DMS114 treated with DMSO at 0.1 percent for 48 hours (cell line): ENCODE results near the gene COQ7.

Source experiments
- DNase-seq: peaks from one replicate; lab custom pipeline; 2025; ENCODE audit not compliant: unreplicated experiment; lab: John Stamatoyannopoulos, UW

COQ7 gene

GRCh38 chr16:19067349-19068236 lies at the start of gene COQ7:
Gene COQ7, plus strand, starts transcription at chr16:19067614. Its CDS starts 51 bp downstream, at chr16:19067665.
- peak; percentile 98 for DNase-seq

DNA sequence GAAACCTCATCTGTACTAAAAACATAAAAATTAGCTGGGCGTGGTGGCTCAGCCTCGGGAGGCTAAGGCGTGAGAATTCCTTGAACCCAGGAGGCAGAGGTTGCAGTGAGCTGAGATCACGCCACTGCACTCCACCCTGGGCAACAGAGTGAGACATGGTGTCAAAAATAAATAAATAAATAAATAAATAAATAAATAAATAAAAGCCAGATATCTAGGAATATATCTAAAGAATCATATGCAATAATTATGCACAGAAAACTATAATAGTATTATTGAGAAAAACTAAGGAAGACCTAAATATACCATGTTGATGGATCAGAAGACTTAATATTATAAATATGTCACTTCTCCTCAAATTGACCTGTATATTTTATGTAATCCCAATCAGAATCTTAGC lies 46.7 kb upstream of the COQ7 start:
- DNase-seq: no peak

GRCh38 chr16:19021747-19022146 lies 45.7 kb upstream of the COQ7 start:
- DNase-seq: no peak

GRCh38 chr16:19027416-19027815 lies 40.0 kb upstream of the COQ7 start:
- DNase-seq: no peak

DNA sequence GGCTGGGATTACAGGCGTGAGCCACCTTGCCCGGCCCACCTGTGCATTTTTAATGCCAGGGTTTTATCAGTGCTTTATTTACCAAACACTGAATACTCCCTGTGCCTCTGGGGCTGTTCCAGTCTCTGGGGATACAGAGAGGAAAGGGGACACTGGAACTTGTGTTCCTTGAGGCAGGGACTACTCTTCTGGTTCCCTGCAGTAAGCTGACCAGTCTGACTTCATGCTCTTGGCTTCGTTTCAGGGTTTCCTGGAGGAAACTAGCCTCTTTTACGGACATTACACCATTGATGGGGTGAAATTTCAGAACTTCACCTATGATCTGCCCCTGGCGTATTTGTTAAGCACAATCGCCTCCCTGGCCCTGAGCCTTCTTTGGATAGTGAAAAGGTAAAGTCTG lies 37.4 kb upstream of the COQ7 start:
- no peak for DNase-seq

- DNase-seq: no peak
Observed at GRCh38 chr16:19031738-19032137, 35.7 kb upstream of the COQ7 start.

GRCh38 chr16:19033761-19034160 lies 33.7 kb upstream of the COQ7 start:
- DNase-seq: no peak

GRCh38 chr16:19040400-19040799 lies 27.0 kb upstream of the COQ7 start:
- DNase-seq: no peak

- DNase-seq: no peak
Observed at GRCh38 chr16:19044769-19045168, 22.6 kb upstream of the COQ7 start.

DNA sequence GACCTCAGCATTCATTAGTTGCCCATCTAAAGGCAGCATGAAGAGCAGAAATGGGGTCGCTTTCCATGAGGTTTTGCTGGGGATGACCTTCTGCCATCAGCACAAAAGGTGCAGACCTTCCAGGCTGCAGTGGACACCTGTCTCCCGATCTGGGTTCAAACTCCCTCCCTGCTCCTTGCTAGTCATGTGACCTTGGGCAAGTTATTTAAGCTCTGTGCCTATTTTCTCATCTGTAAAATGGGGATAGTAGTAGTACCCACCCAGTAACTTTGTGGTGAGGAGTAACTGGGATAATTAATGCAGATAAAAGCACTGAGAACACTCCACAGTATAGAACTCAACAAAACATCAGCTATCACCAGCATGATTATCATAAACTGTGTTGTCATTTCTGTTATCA lies 21.4 kb upstream of the COQ7 start:
- DNase-seq: no peak

- no peak for DNase-seq
Observed at GRCh38 chr16:19062706-19063105, 4.7 kb upstream of the COQ7 start.

- DNase-seq: no peak
Observed at GRCh38 chr16:19066988-19067348, 446 bp upstream of the COQ7 start.

DNA sequence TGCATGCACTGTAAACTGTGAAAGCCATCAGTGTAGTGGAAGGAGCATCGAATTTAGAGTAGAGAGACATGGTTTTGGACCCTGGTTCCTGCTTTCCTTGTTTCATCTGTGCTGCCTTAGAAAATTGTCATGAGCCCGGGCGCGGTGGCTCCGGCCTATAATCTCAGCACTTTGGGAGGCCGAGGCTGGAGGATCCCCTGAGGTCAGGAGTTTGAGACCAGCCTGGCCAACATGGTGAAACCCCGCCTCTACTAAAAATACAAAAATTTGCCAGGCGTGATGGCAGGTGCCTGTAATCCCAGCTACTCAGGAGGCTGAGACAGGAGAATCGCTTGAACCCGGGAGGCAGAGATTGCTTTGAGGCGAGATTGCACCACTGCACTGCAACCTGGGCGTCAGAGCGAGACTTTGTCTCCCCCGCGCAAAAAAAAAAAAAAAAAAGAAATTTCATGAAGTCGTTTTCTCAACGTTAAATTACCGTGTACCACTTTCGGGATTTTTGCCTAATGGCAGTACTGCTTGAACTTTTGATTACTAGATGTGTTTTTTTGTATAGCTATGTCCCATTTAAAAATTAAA lies 912 bp downstream of the COQ7 start:
- DNase-seq: no peak

DNA sequence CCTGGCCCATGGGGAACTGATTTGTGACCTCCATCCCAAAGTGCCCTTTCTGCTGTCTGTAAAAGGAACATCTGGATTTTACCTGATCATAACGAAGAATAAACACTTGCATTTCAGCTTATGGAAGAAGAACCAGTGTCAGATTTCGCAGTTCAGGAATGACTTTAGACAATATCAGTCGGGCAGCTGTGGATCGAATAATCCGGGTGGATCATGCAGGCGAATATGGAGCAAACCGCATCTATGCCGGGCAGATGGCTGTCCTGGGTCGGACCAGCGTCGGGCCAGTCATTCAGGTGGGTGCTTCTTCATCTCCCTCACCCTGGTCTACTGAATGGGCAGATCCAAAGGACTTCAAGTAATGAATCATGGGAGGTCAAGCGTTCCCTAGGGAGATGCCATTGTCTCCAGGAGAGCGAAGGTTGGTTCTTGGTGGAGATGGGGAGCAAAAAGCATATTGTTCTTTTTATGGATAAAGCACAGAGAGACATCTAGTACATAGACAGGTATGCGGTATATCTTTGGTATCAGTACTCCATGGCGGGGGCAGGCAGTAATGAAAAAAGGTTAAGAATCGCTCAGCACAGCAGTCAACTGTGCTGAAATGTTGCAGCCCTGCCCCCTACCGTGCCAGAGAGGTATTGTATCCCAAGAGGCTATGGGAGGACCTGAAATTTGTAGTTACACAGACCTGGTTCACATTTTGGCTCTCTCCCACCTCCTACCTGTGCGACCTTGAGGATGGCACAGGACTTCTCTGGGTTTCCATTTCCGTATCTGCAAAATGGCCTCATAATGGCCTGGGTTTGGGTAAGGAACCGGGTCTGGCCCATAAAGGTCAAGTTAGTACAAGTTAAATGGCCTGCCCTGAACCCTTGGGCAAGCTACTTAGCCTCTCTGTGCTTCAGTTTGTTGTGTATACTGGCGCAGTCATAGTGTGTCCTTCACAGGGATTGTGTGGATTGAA lies 4.7 kb downstream of the COQ7 start:
- no peak for DNase-seq

DNA sequence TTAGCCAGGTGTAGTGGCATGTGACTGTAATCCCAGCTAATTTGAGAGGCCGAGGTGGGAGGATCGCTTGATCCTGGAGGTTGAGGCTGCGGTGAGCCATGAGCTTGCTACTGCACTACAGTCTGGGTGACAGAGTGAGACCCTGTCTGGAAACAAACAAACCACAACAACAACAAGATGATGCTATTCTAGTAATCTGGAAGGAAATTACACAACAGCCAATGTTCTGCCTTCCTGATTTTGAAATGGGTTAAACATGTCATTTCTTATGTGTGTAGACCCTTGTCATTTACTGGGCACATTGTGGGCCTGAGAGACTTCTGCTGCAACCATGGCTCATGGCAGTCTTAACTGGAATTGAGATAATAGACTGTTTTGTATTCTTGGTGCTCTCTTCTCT lies 5.9 kb downstream of the COQ7 start:
- no peak for DNase-seq

DNA sequence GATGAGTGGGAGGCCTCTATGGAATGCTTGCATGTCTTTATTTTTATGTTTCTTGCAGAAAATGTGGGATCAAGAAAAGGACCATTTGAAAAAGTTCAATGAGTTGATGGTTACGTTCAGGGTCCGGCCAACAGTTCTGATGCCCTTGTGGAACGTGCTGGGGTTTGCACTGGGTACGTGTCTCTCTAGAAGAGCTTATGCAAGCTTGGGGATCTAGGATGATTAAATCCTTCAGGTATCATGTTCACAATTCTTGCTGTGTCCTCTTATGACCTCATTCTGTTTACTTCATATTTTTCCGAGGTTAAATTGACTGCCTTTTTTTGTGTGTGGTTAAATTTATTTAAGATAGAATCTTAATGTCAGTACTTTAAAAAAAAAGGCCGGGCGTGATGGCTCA lies 6.4 kb downstream of the COQ7 start:
- no peak for DNase-seq

GRCh38 chr16:19075511-19075910 lies 8.1 kb downstream of the COQ7 start:
- DNase-seq: no peak

DNA sequence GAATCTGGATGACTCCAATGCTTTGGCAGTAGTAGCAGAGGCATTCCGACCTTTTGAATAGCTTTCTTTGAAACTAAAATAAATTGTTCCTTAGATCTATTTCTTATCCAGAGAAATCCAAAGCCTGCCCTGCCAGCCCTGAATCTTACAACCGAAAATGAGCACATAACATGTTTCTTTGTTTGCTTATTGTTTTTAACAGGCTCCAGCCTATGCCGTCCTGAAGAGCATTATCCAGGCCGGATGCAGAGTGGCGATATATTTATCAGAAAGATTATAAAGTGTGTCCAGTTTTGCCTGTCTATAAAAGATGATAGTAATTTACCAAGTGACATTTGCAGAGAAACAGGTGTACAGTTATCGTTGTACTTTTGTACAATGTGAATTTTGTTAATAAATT lies 10.5 kb downstream of the COQ7 start:
- no peak for DNase-seq

DNA sequence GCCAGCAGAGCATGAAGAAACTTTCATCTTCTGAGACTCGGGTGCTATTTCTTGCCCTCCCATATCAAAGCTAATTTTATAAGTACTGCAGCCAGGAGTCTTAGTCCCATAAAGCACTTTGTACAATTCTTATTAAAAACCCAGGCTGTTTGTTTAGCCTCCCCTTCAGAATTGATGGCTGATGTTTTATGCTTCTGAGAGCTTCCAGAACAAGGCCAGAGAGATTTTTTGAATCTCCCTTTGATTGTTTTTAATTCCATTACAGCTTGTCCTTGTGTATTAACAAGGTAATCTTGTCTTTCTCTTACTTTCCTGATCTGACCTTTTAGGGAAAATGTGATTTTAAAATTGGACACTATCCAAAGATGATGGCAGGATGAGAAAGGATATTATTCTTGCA lies 16.3 kb downstream of the COQ7 start:
- no peak for DNase-seq

- DNase-seq: no peak
Observed at GRCh38 chr16:19084139-19084538, 16.7 kb downstream of the COQ7 start.

GRCh38 chr16:19084879-19085278 lies 17.5 kb downstream of the COQ7 start:
- DNase-seq: no peak
